Activated naive CD4-positive, alpha-beta T cell treated with anti-CD3 and anti-CD28 coated beads for 36 hours (primary cell): Measurements from ENCODE around the gene ZFP36. TPM values are rescaled to one million over a fixed set of nuclear protein-coding genes. Genes with fewer than 3 reads are reported as not detected.

Source experiments
- CTCF ChIA-PET: fragments of 350-600 bp; sonication (Branson Sonifier 250); formaldehyde crosslinking; loops from one replicate; lab custom pipeline; 2021; ENCODE audit warnings: antibody characterized with exemption; lab: Charles Lee
- DNase-seq: peaks from one replicate; pipeline ENCODE4 v3.0.0-alpha.2; 2020
- H3K27ac Mint-ChIP-seq: one replicate; pipeline ENCODE4 v1.8.0; 2021; ENCODE audit warnings: mild to moderate bottlenecking, mixed read lengths
- H3K27me3 Mint-ChIP-seq: one replicate; pipeline ENCODE4 v1.8.0; 2021; ENCODE audit warnings: low read depth, mixed read lengths
- H3K36me3 Mint-ChIP-seq: one replicate; pipeline ENCODE4 v1.8.0; 2021; ENCODE audit warnings: low read depth, mixed read lengths
- H3K4me1 Mint-ChIP-seq: one replicate; pipeline ENCODE4 v1.8.0; 2021; ENCODE audit warnings: low read depth, mixed read lengths
- H3K4me3 Mint-ChIP-seq: one replicate; pipeline ENCODE4 v1.8.0; 2021; ENCODE audit warnings: mild to moderate bottlenecking, moderate library complexity, mixed read lengths
- H3K9me3 Mint-ChIP-seq: one replicate; pipeline ENCODE4 v1.8.0; 2021; ENCODE audit warnings: mixed read lengths
- intact Hi-C: fragments of 100-400 bp; cut with micrococcal nuclease; formaldehyde crosslinking; loops from one replicate; pipeline ENCODE4 v1.15.1; 2023
- total RNA-seq, 2 experiments: library from RNA; stranded (reverse); gene quantifications; one replicate each; pipeline ENCODE4 v1.2.3, GENCODE V29; 2021

Gene ZFP36
- total RNA-seq, 2 experiments from 2014 or later: 113 to 116 TPM

DNA sequence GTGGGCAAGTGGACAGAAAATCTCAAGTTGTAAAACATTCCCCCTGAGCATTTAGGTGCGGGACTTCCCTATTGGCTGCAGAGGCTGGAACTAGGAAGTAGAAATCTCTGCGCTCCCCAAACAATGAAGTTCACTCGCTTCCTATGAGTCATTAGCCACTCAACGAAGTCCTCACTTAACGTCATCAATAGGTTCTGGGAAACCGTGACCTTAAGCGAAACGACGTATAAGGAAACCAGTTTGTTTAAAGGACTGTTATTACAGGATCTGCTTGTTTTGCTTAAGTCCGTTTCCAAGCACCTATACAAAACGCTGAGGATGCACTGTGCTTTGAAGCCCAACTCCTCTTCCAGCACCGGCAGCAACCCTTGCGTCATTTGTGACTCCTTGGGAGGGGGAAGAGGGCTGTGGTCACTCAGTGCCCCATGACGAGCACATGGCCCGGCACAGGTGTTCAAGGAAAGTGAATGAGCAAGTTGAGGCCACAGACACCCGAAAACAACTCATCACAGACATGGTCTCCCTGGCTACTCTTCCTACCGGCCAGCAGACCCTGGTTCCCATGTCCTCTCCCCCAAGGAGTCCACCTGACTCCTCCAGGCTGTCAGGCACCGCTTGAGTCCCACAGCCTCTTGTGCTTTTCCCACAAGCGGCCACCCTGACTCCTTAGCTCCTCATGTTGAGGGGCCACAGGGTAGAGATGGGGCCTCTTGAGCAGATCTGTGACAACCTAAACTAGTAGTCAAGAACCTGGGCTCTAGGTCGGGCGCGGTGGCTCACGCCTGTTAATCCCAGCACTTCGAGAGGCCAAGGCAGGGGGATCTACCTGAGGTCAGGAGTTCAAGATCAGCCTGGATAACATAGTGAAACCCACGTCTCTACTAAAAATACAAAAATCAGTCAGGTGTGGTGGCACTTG lies 24.3 kb downstream of the ZFP36 start:
- peaks cover 40% of the 10 kb centered on the region for H3K36me3 Mint-ChIP-seq
- DNase-seq: peak; percentile 78
- CTCF ChIA-PET: no interaction called here
- peaks cover 43% of the 10 kb centered on the region for H3K4me1 Mint-ChIP-seq
- H3K9me3 Mint-ChIP-seq: no peaks in the 10 kb centered on the region
- H3K27ac Mint-ChIP-seq: peak overlapping the region; percentile 93
- intact Hi-C loops: loop anchor here (1.0 to 2.0 kb wide), 3 partner anchors 14 to 33 kb away; partner anchors contain the start of genes PLEKHG2 and SUPT5H
- peak overlapping the region; percentile 18 for H3K4me3 Mint-ChIP-seq
- H3K27me3 Mint-ChIP-seq: no peaks in the 10 kb centered on the region

DNA sequence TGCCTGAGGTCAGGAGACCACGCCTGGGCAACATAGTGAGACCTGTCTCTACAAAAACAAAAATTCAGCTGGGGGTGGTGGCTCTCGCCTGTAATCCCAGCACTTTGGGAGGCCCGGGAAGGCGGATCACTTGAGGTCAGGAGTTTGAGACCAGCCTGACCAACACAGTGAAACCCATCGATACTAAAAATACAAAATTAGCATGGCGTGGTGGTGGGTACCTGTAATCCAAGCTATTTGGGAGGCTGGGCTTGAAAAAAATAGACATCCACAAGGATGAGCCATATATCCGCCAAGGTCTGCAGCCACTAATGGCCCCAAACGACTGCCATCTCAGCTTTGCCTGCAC lies 26.0 kb downstream of the ZFP36 start:
- Mint-ChIP-seq H3K27me3 (no peaks in the 10 kb centered on the region), H3K4me1 (peaks cover 54% of the 10 kb centered on the region), H3K36me3 (peaks cover 41% of the 10 kb centered on the region), H3K4me3 (peak overlapping the region; percentile 33), H3K9me3 (no peaks in the 10 kb centered on the region), H3K27ac (peak overlapping the region; percentile 70)
- CTCF ChIA-PET: interaction anchor here (1.4 kb wide), 1 partner anchor 108 kb away, joined by 3 read pairs; no protein-coding TSS in a partner anchor
- intact Hi-C loops: no loop called here
- DNase-seq: no peak

- peak overlapping the region; percentile 99 for H3K27ac Mint-ChIP-seq
Measured at GRCh38 chr19:39433480-39434079, 26.9 kb downstream of the ZFP36 start.

GRCh38 chr19:39434123-39435076 lies 27.8 kb downstream of the ZFP36 start:
- H3K9me3 Mint-ChIP-seq: no peaks in the 10 kb centered on the region
- DNase-seq: no peak
- peaks cover 54% of the 10 kb centered on the region for H3K4me1 Mint-ChIP-seq
- H3K36me3 Mint-ChIP-seq: peaks cover 41% of the 10 kb centered on the region
- H3K4me3 Mint-ChIP-seq: peak overlapping the region; percentile 99
- peak overlapping the region; percentile 99 for H3K27ac Mint-ChIP-seq
- CTCF ChIA-PET: interaction anchor here (0.6 to 1.8 kb wide), 5 partner anchors 11 to 99 kb away, joined by 3 to 13 read pairs (median 7); partner anchors contain the start of genes EID2B, PLEKHG2 and SUPT5H
- intact Hi-C loops: no loop called here
- H3K27me3 Mint-ChIP-seq: no peaks in the 10 kb centered on the region

More at GRCh38 chr19:39433480-39434079, 26.9 kb downstream of the ZFP36 start:
- intact Hi-C loops: no loop called here
- Mint-ChIP-seq H3K4me1 (peaks cover 54% of the 10 kb centered on the region), H3K36me3 (peaks cover 41% of the 10 kb centered on the region), H3K27me3 (no peaks in the 10 kb centered on the region), H3K9me3 (no peaks in the 10 kb centered on the region), H3K4me3 (peak overlapping the region; percentile 99)
- no peak for DNase-seq
- CTCF ChIA-PET: interaction anchor here (1.2 kb wide), 1 partner anchor 42 kb away, joined by 3 read pairs; no protein-coding TSS in a partner anchor

DNA sequence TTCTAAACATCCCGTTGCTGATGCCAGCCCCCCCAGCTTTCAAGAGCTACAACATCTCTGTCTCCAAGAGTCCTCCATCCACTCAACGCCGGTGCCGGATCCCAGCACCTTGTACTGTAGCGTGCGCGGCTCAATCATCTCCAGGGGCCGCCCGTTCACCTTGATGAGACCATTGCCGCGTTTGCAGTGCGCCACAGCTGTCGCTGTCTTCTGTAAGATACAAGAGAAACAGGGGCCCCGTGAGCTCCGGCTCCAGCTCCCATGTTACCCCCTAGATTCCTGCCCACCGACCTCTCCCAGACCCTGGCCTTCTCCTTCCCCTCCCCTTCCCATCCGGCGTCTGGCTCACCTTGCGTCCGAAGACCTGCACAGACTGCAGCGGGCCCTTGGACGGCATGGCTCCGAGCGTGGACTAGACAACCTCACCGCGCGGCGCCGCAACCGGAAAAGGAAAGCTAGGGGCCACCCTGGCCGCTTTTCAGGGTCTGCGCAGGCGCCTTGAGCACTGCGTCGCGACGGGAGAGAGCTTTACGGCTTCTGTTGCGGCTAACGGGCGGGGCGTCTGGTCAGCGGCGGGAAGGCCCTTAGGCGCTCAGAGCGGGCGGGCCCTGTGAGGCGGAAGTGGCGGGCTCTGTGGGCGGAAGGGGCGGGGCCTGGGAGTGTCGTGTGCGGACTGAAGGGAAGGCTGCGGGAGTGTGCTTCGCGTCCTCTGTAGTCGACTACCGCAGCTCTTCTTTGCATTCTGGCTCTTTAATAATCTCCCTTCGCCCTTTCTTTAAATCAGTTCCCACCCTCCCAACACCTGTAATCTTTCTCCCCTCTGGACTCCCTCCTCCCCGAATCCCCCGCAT lies 29.1 kb downstream of the ZFP36 start, which contains the start of gene RPS16:
Gene RPS16, minus strand, starts transcription at position 451 of the 851 bp plus-strand sequence. Its CDS starts 54 bp downstream, at position 397.
- CTCF ChIA-PET: interaction anchor here (0.5 to 1.8 kb wide), 8 partner anchors 10 to 1061 kb away, joined by 3 to 13 read pairs (median 6); partner anchors contain the start of genes EID2B, PLEKHG2, PSMD8 and SUPT5H
- peaks cover 41% of the 10 kb centered on the region for H3K36me3 Mint-ChIP-seq
- H3K4me3 Mint-ChIP-seq: peak within 1 kb of the TSS; percentile 99
- DNase-seq: peak; percentile 99
- peaks cover 54% of the 10 kb centered on the region for H3K4me1 Mint-ChIP-seq
- intact Hi-C loops: loop anchor here (1.0 to 2.0 kb wide), 4 partner anchors 10 to 93 kb away; partner anchors contain the start of genes MED29, PAF1, PLEKHG2 and SAMD4B
- H3K9me3 Mint-ChIP-seq: no peaks in the 10 kb centered on the region
- peak within 1 kb of the TSS; percentile 99 for H3K27ac Mint-ChIP-seq
- H3K27me3 Mint-ChIP-seq: no peaks in the 10 kb centered on the region

DNA sequence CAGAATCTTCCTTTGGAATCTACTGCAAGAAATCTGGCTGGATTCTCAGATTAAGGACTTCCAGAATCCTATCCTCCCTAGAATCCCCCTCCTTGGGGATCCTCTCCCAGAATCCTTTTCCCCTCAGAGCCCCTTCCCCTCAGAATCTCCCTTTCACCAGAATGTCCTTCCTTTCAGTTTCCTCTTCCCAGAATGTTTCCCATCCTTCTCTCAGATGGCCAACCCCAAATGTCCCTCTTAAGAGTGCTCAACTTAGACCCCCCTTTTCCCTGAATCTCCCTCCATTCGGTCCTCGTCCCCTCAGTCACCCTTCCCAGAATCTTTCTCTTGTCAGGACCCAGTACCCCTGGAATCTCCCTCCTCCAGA lies 29.7 kb downstream of the ZFP36 start:
- H3K27me3 Mint-ChIP-seq: no peaks in the 10 kb centered on the region
- peak overlapping the region; percentile 99 for H3K4me3 Mint-ChIP-seq
- H3K4me1 Mint-ChIP-seq: peaks cover 50% of the 10 kb centered on the region
- H3K9me3 Mint-ChIP-seq: no peaks in the 10 kb centered on the region
- peak overlapping the region; percentile 99 for H3K27ac Mint-ChIP-seq
- CTCF ChIA-PET: interaction anchor here (0.5 to 1.8 kb wide), 8 partner anchors 9 to 1062 kb away, joined by 3 to 13 read pairs (median 6); partner anchors contain the start of genes EID2B, PLEKHG2, PSMD8 and SUPT5H
- intact Hi-C loops: loop anchor here (1.0 to 2.0 kb wide), 4 partner anchors 9 to 94 kb away; partner anchors contain the start of genes MED29, PAF1, PLEKHG2 and SAMD4B
- H3K36me3 Mint-ChIP-seq: peaks cover 36% of the 10 kb centered on the region
- no peak for DNase-seq

DNA sequence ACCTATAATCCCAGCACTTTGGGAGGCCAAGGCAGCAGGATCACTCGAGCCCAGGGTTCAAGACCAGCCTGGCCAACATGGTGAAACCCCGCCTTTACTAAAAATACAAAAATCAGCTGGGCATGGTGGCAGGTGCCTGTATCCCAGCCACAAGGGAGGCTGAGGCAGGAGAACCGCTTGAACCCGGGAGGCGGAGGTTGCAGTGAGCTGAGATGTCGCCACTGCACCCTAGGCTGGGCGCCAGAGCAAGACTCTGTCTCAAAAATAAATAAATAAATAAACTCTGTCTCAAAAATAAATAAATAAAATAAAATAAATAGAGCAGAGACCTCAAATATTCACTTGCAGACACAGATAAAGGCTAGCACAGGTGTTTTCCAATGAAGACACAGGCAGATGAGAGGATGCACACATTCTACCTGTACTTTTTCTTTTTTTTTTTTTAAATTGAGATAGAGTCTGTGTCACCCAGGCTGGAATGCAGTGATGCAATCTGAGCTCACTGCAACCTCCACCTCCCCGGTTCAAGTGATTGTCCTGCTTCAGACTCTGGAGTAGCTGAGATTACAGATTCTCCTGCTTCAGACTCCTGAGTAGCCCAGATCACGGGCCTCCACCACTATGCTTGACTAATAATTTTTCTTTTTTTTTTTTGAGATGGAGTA lies 31.8 kb downstream of the ZFP36 start:
- DNase-seq: no peak
- no peak overlapping the region for H3K27ac Mint-ChIP-seq
- CTCF ChIA-PET: interaction anchor here (0.6 to 4.1 kb wide), 7 partner anchors 12 to 234 kb away, joined by 3 to 61 read pairs (median 4); partner anchors contain the start of gene EID2B
- intact Hi-C loops: no loop called here
- H3K9me3 Mint-ChIP-seq: no peaks in the 10 kb centered on the region
- H3K4me1 Mint-ChIP-seq: peaks cover 36% of the 10 kb centered on the region
- no peak overlapping the region for H3K4me3 Mint-ChIP-seq
- peaks cover 27% of the 10 kb centered on the region for H3K36me3 Mint-ChIP-seq
- H3K27me3 Mint-ChIP-seq: no peaks in the 10 kb centered on the region

GRCh38 chr19:39444598-39445195 lies 38.0 kb downstream of the ZFP36 start:
- H3K27me3 Mint-ChIP-seq: no peaks in the 10 kb centered on the region
- peak overlapping the region; percentile 99 for H3K4me3 Mint-ChIP-seq
- H3K27ac Mint-ChIP-seq: peak overlapping the region; percentile 96
- intact Hi-C loops: loop anchor here (1.0 to 10.0 kb wide), 7 partner anchors 8 to 550 kb away; partner anchors contain the start of genes EID2, FBL, PLEKHG2 and TIMM50
- peaks cover 46% of the 10 kb centered on the region for H3K4me1 Mint-ChIP-seq
- peaks cover 36% of the 10 kb centered on the region for H3K36me3 Mint-ChIP-seq
- CTCF ChIA-PET: interaction anchor here (0.6 to 4.1 kb wide), 4 partner anchors 9 to 106 kb away, joined by 3 to 13 read pairs (median 4); partner anchors contain the start of gene RPS16
- H3K9me3 Mint-ChIP-seq: no peaks in the 10 kb centered on the region
- DNase-seq: no peak

GRCh38 chr19:39445196-39446111 lies 38.8 kb downstream of the ZFP36 start, which contains the start of gene SUPT5H:
TSS of gene SUPT5H (plus strand) at chr19:39445582. CDS start at chr19:39445891, 309 bp downstream.
- Mint-ChIP-seq H3K27ac (peak within 1 kb of the TSS; percentile 96), H3K4me1 (peaks cover 48% of the 10 kb centered on the region), H3K9me3 (no peaks in the 10 kb centered on the region), H3K36me3 (peaks cover 36% of the 10 kb centered on the region), H3K27me3 (no peaks in the 10 kb centered on the region), H3K4me3 (peak within 1 kb of the TSS; percentile 99)
- intact Hi-C loops: loop anchor here (1.0 to 10.0 kb wide), 7 partner anchors 9 to 549 kb away; partner anchors contain the start of genes EID2, FBL, PLEKHG2 and TIMM50
- peak; percentile 99 for DNase-seq
- CTCF ChIA-PET: interaction anchor here (0.6 to 4.1 kb wide), 3 partner anchors 10 to 105 kb away, joined by 3 to 13 read pairs (median 5); partner anchors contain the start of gene RPS16
